ENCODE measurements around the gene FAM193A. TPM values are rescaled to one million over a fixed set of nuclear protein-coding genes. Genes with fewer than 3 reads are reported as not detected.
"Not testable (repeated sequence)": the region's sequence is repeated elsewhere in the genome, so short reads cannot be mapped to it uniquely, and the experiment has no call there.

The FAM193A gene
- total RNA-seq, 2 donors from 2014 or later, result 14.6 to 17.0 TPM

DNA sequence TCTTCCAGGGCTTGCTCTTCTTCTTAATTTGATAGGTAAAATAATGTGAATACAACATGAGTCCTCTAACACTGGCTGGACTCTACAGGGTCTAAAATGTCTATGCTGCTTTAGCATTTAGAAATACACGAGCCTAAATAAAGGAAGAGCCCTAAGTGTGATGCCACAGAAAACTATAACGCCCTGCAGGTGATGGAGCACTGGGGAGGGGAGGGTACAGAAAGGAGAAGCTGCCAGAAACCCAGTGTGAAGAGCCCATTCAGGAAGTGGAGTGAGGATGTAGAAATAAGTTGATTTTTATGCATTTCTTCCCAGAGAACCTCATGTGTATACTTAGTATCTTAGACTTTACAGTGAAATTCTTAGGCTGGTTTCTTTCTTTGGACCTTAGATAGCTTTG, 136.3 kb downstream of the FAM193A start:
- no peak for TF ChIP-seq CTCF (IDR thresholded peaks at IDR 0.05)
- no peak overlapping the region for H3K27ac ChIP-seq
- peaks cover 0 to 4% of the 10 kb centered on the region in 2 donors for H3K4me1 ChIP-seq
- no peak for DNase-seq (ENCODE audit: low spot score)
- no peak overlapping the region for H3K4me3 ChIP-seq
- no peaks in the 10 kb centered on the region for H3K9me3 ChIP-seq
- H3K36me3 ChIP-seq, result peaks cover 36% of the 10 kb centered on the region
- no peaks in the 10 kb centered on the region for H3K27me3 ChIP-seq

- Histone ChIP-seq H3K4me3 (no peak overlapping the region), H3K27me3 (no peaks in the 10 kb centered on the region), H3K4me1 (peaks cover 0 to 4% of the 10 kb centered on the region in 2 donors), H3K27ac (no peak overlapping the region), H3K9me3 (no peaks in the 10 kb centered on the region), H3K36me3 (peaks cover 36% of the 10 kb centered on the region)
- DNase-seq (ENCODE audit: low spot score), result no peak
- TF ChIP-seq CTCF (IDR thresholded peaks at IDR 0.05), result no peak
Measured at GRCh38 chr4:2673157-2673556, 136.7 kb downstream of the FAM193A start.

DNA sequence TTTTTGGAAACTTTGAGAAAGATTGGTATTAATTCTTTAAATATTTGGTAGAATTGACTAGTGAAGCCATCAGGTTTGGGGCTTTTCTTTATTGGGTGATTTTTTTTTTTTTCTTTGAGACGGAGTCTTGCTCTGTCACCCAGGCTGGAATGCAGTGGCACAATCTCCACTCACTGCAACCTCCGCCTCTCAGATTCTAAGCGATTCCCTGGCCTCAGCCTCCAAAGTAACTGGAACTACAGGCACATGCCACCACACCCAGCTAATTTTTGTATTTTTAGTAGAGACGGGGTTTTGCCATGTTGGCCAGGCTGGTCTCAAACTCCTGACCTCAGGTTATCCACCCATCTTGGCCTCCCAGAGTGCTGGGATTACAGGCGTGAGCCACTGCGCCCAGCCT, 143.3 kb downstream of the FAM193A start:
- not testable (repeated sequence) for H3K27me3 ChIP-seq; H3K9me3 ChIP-seq; DNase-seq (ENCODE audit: low spot score); H3K27ac ChIP-seq; H3K4me1 ChIP-seq; H3K4me3 ChIP-seq
- H3K36me3 ChIP-seq, result peaks cover 16% of the 10 kb centered on the region

- no peak overlapping the region for H3K4me3 ChIP-seq
- DNase-seq (ENCODE audit: low spot score), result no peak
- no peaks in the 10 kb centered on the region for H3K4me1 ChIP-seq
- no peak for TF ChIP-seq CTCF (IDR thresholded peaks at IDR 0.05)
- peaks cover 47% of the 10 kb centered on the region for H3K36me3 ChIP-seq
- no peaks in the 10 kb centered on the region for H3K27me3 ChIP-seq
- no peak overlapping the region for H3K27ac ChIP-seq
- no peaks in the 10 kb centered on the region for H3K9me3 ChIP-seq
Measured at GRCh38 chr4:2684486-2684885, 148.0 kb downstream of the FAM193A start.

- Histone ChIP-seq H3K36me3 (peaks cover 57% of the 10 kb centered on the region), H3K4me1 (no peaks in the 10 kb centered on the region), H3K4me3 (no peak overlapping the region), H3K9me3 (no peaks in the 10 kb centered on the region), H3K27me3 (no peaks in the 10 kb centered on the region), H3K27ac (no peak overlapping the region)
- DNase-seq (ENCODE audit: low spot score), result no peak
- no peak for TF ChIP-seq CTCF (IDR thresholded peaks at IDR 0.05)
Measured at GRCh38 chr4:2685541-2685940, 149.1 kb downstream of the FAM193A start.

- Histone ChIP-seq H3K4me1 (no peaks in the 10 kb centered on the region), H3K36me3 (peaks cover 68% of the 10 kb centered on the region), H3K27ac (no peak overlapping the region)
Measured at GRCh38 chr4:2686379-2687265, 150.2 kb downstream of the FAM193A start.

More at GRCh38 chr4:2686379-2687265, 150.2 kb downstream of the FAM193A start:
- Histone ChIP-seq H3K4me3 (no peak overlapping the region), H3K27me3 (no peaks in the 10 kb centered on the region), H3K9me3 (no peaks in the 10 kb centered on the region)
- no peak for TF ChIP-seq CTCF (IDR thresholded peaks at IDR 0.05)
- DNase-seq (ENCODE audit: low spot score), result no peak
